Esophagus (tissue), 2 donors: ENCODE data around the gene USP36. TPM values are rescaled to one million over a fixed set of nuclear protein-coding genes. Genes with fewer than 3 reads are reported as not detected.

ENCODE experiments used
- H3K27ac ChIP-seq, 2 donors: one replicate each; pipeline ENCODE4 v1.5.1; 2013; ENCODE audit warnings: low read depth in 2 of 2, mild to moderate bottlenecking in 2 of 2, inconsistent platforms in 1 of 2, low read length in 1 of 2, moderate library complexity in 1 of 2
- H3K27me3 ChIP-seq, 2 donors: one replicate each; pipeline ENCODE4 v1.6.1; 2013; ENCODE audit warnings: low read length in 2 of 2, control low read depth in 1 of 2, mild to moderate bottlenecking in 1 of 2; ENCODE audit not compliant: insufficient read depth in 2 of 2, control insufficient read depth in 1 of 2
- H3K36me3 ChIP-seq, 2 donors: one replicate each; pipeline ENCODE4 v1.6.1; 2013; ENCODE audit warnings: low read length in 1 of 2; ENCODE audit not compliant: control insufficient read depth in 2 of 2, insufficient read depth in 2 of 2
- H3K4me1 ChIP-seq, 2 donors: one replicate each; pipeline ENCODE4 v1.6.1; 2013; ENCODE audit warnings: low read length in 1 of 2; ENCODE audit not compliant: control insufficient read depth in 2 of 2, insufficient read depth in 2 of 2
- H3K4me3 ChIP-seq, 2 donors: one replicate each; pipeline ENCODE4 v1.5.1; 2013; ENCODE audit warnings: low read length in 2 of 2, mild to moderate bottlenecking in 2 of 2, low read depth in 1 of 2, moderate library complexity in 1 of 2
- H3K9me3 ChIP-seq, 2 donors: one replicate each; pipeline ENCODE4 v1.6.1; 2013; ENCODE audit warnings: mild to moderate bottlenecking in 2 of 2, low read depth in 1 of 2, low read length in 1 of 2, moderate library complexity in 1 of 2; ENCODE audit not compliant: control insufficient read depth in 2 of 2, insufficient read depth in 1 of 2
- WGBS, 2 donors: extraction: QIAGEN DNeasy Blood & Tissue Kit; methylation state at CpG; one replicate each; pipeline ENCODE4 v1.1.7; 2013; 5-methylcytosine and 5-hydroxymethylcytosine counted together
- polyA plus RNA-seq, 2 donors: library from polyadenylated mRNA; stranded (reverse); fragments of 200-250 nt; gene quantifications; one replicate each; pipeline ENCODE4 v1.2.3, GENCODE V29; 2013
- donor health status: healthy with polysubstance abuse.
- donor health status: Bipolar disorder and iron deficiency.

The USP36 gene
- polyA plus RNA-seq, 2 donors: 17.0 to 17.6 TPM

DNA sequence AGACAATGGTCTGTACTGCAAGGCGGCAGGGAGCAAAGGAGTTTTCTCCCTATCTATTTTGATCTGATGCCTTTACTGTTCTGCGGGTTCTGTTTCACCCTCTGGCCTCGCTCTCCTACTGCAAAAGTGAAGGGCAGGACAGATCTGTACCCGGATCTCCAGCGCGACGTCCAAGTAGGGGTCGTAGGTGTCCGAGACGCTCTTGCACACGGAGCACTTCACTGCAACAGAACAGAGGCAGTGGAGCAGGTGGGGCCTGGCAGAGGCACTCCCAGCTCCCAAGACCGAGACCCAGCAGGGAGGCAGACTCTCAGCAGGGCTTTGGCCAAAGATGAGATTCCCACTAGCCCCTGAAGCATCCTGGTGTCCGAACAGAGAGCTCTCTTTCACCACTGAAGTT, 19.8 kb downstream of the USP36 start:
- Histone ChIP-seq H3K27ac (no peak overlapping the region), H3K4me1 (peaks cover 0 to 2% of the 10 kb centered on the region in 2 donors), H3K4me3 (no peak overlapping the region), H3K27me3 (no peaks in the 10 kb centered on the region), H3K36me3 (peaks cover 23 to 61% of the 10 kb centered on the region in 2 donors), H3K9me3 (no peaks in the 10 kb centered on the region)
- 92 to 94% methylated on average over 13 of the region's 13 CpGs for WGBS, 2 donors

DNA sequence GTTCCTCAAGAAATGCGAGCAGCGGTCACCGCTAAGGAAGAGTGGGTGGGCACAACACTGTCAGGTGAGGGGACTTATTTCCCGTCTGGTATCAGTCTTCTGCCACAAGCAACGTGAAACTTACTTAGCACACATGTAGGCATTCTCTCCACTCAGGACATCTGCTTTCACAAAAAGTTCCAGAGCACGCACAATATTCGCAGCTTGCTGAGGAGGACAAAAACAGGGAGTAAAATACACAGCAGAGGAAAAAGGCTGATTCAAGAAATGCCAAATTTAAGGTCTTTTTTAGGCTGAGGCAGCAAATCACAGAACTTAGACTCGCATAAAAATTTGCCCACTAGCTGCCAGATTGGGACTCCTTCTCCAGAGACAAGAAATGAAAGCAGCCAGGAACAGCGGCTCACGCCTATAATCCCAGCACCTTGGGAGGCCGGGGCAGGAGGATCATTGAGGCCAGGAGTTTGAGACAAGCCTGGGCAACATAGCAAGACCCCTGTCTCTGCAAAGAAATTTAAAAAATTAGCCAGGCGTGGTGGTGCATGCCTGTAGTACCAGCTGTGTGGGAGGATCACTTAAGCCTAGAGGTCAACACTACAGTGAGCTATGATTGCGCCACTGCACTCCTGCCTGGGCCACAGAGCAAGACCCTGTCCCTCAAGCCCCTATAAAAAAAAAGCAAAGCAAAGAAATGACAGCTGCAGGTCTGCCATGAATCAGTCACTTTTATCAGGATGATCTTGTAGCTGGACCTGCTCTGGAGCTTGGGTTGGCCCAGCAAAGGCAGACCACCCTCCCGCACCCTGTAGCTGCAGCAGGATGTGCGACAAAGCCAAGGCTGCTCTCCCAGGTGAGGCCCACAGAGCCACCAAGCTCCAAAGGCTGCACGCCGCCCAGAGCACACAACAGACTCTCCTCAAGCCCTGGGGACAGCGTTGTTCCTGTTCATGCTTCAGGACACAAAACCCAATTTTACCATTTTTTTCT, 20.5 kb downstream of the USP36 start:
- H3K9me3 ChIP-seq: no peaks in the 10 kb centered on the region
- H3K27ac ChIP-seq: peak overlapping the region in 1 of 2 donors; percentile 38
- H3K36me3 ChIP-seq: peaks cover 25 to 58% of the 10 kb centered on the region in 2 donors
- H3K4me3 ChIP-seq: no peak overlapping the region
- no peaks in the 10 kb centered on the region for H3K27me3 ChIP-seq
- 94 to 95% methylated on average over 18 of the region's 18 CpGs for WGBS, 2 donors
- peaks cover 0 to 2% of the 10 kb centered on the region in 2 donors for H3K4me1 ChIP-seq

DNA sequence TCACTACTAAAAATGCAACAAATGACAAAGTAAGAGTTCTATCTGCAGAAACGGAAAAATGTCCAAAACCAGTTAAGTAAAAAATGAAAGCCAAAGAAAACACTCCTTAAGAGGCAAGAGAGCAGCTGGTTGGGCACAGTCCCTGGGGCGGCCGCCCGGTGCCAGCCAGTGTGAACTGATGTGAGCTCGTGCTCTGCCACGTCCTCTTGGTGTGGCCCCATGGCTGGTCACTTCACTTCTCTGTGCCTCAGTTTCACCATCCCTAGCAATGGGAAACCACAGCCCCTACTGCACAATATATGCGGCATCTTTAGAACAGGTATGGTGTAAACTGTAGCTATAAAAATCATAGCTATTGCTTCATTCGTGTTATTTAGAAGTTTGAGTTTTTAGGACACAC, 21.2 kb downstream of the USP36 start:
- Histone ChIP-seq H3K4me1 (peaks cover 0 to 2% of the 10 kb centered on the region in 2 donors), H3K27ac (peak overlapping the region; percentile 26 to 38), H3K36me3 (peaks cover 25 to 55% of the 10 kb centered on the region in 2 donors), H3K4me3 (no peak overlapping the region), H3K27me3 (no peaks in the 10 kb centered on the region), H3K9me3 (no peaks in the 10 kb centered on the region)
- WGBS, 2 donors: 67 to 80% methylated on average over 8 of the region's 8 CpGs

DNA sequence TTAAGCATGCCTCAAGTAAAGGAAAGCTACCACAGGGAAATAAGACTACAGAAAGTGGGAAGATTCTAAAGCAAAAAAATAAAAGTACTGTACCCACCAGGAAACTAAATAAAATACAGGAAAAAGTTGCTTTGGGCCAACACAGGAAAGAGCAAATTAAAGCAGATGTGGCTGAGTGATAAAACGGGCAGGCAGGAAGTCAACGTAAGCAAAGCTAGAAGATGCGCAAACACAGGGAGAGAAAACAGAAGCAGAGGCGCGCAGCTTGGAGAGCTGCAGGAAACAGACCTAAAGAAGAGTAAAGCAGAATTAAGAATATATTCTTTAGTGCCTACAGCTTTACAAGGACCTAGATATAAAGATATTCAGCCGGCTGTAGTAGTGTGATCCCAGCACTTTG, 21.7 kb downstream of the USP36 start:
- H3K4me3 ChIP-seq: no peak overlapping the region
- H3K4me1 ChIP-seq: peaks cover 0 to 2% of the 10 kb centered on the region in 2 donors
- peak overlapping the region in 1 of 2 donors; percentile 38 for H3K27ac ChIP-seq
- H3K36me3 ChIP-seq: peaks cover 25 to 55% of the 10 kb centered on the region in 2 donors
- WGBS, 2 donors: 55 to 63% methylated on average over 6 of the region's 6 CpGs
- no peaks in the 10 kb centered on the region for H3K27me3 ChIP-seq
- no peaks in the 10 kb centered on the region for H3K9me3 ChIP-seq

DNA sequence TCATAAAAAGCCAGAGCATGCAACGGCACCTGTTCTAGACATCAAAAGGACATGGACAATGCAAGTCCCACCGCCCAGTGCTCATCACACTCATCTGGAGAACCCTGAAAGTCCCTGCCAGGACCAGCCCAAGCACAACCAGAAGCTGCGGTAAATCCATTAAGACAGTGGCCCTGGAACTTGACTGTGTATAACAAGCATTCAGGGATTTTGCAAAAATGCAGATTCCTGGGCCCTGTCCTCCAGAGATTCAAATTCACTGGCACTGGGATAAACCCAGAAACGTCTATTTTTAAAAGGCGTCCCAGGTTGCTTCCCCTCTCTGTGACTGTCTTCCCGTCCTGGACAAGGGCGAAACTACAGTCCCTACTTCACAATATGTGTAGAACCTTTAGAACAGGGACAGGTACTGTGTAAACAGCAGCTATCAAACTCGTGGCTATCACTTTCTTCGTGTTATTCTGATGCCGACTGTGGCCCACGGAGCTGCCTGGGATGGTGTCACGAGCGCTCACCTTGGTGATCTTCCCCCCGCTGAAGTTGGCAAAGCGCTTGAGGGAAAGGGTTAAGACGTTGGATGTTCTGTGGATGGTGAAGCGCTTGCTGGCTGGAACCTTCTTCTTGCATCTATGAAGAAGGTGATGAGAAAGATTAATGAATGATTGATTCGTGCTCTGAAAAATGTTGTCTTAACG, 22.3 kb downstream of the USP36 start:
- peak overlapping the region in 1 of 2 donors; percentile 52 for H3K27ac ChIP-seq

DNA sequence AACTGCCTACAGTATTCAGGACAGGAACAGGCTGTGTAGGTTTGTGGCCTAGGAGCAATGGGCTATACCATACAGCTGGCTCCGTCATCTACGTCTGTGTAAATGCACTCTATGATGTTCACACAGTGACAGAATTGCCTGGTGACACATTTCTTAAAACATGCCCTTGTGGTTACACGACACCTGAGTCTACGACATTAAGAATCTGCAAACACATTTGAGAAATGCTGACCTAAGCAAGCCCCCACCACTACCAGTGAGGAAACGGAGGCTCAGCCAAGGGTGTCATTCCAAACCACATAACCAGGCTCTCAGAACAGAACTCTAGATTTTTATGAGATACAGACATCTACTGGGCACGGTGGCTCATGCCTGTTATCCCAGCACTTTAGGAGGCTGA, 23.5 kb downstream of the USP36 start:
- Histone ChIP-seq H3K27me3 (no peaks in the 10 kb centered on the region), H3K9me3 (no peaks in the 10 kb centered on the region), H3K4me1 (peaks cover 0 to 2% of the 10 kb centered on the region in 2 donors), H3K36me3 (peaks cover 25 to 55% of the 10 kb centered on the region in 2 donors), H3K27ac (no peak overlapping the region), H3K4me3 (no peak overlapping the region)
- 73 to 74% methylated on average over 6 of the region's 6 CpGs for WGBS, 2 donors

More for the DNA sequence above, 22.3 kb downstream of the USP36 start:
- peaks cover 25 to 55% of the 10 kb centered on the region in 2 donors for H3K36me3 ChIP-seq
- H3K4me3 ChIP-seq: no peak overlapping the region
- H3K27me3 ChIP-seq: no peaks in the 10 kb centered on the region
- H3K4me1 ChIP-seq: peaks cover 0 to 2% of the 10 kb centered on the region in 2 donors
- 82 to 83% methylated on average over 19 of the region's 19 CpGs for WGBS, 2 donors
- no peaks in the 10 kb centered on the region for H3K9me3 ChIP-seq

DNA sequence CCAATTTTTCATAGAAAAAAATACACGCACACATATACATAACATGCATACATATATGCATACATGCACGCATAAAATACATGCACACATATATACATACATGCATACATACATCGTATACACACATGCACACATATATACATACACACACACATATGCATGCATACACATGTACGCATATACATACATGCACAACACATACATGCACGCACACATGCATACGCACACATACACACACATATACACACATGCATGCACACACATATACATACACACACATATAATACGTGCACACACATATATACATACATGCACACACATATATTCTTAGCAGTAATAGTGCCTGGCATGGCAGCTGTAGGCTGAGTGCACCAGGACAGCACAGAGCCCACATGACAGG, 24.9 kb downstream of the USP36 start:
- Histone ChIP-seq H3K4me3 (no peak overlapping the region), H3K9me3 (no peaks in the 10 kb centered on the region), H3K27me3 (no peaks in the 10 kb centered on the region), H3K4me1 (no peaks in the 10 kb centered on the region), H3K36me3 (peaks cover 26 to 49% of the 10 kb centered on the region in 2 donors), H3K27ac (no peak overlapping the region)
- 83 to 95% methylated on average over 7 of the region's 7 CpGs for WGBS, 2 donors

DNA sequence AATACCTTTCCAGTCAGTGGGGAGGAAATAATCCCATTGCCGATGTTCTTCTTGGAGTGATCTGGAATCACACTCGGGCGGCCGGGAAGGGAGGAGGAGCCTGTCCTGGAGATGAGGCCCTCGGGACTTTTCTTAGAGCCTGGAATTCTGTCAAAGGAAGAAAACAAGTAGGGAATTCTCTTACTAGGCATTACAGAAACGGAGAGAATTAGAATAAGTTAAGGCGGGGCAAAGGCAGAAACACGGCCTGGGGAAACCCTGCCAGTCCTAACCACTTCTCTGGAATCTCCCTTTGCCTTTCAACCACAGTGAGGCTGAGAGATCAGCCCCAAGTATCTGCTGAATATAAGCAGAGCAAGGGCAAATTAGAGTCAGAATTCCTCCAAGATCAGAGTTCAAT, 27.8 kb downstream of the USP36 start:
- H3K27ac ChIP-seq: no peak overlapping the region
- H3K4me3 ChIP-seq: no peak overlapping the region
- peaks cover 18 to 37% of the 10 kb centered on the region in 2 donors for H3K36me3 ChIP-seq
- no peaks in the 10 kb centered on the region for H3K4me1 ChIP-seq
- 62% methylated on average over 8 of the region's 8 CpGs for WGBS, 2 donors
- no peaks in the 10 kb centered on the region for H3K9me3 ChIP-seq
- H3K27me3 ChIP-seq: no peaks in the 10 kb centered on the region

DNA sequence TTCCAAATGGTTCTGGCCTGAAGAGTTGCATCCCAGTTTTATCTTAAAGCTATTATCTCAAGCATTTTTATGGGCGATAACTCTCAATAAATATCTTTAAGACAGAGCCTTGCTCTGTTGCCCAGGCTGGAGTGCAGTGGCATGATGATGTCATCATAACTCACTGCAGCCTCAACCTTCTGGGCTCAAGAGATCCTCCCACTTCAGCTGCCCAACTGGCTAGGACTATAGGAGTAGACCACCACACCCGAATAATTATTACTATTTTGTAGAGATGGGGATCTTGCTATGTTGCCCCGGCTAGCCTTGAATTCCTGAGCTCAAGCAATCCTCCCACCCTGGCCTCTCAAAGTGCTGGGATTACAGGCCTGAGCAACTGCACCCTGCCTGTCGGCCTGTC, 32.5 kb downstream of the USP36 start:
- H3K9me3 ChIP-seq: peaks cover 0 to under 1% of the 10 kb centered on the region in 2 donors
- H3K27me3 ChIP-seq: no peaks in the 10 kb centered on the region
- H3K27ac ChIP-seq: no peak overlapping the region
- H3K36me3 ChIP-seq: peaks cover 17 to 43% of the 10 kb centered on the region in 2 donors
- 84 to 91% methylated on average over 4 of the region's 4 CpGs for WGBS, 2 donors
- no peak overlapping the region for H3K4me3 ChIP-seq
- no peaks in the 10 kb centered on the region for H3K4me1 ChIP-seq
